ENCODE data around the gene RANGRF. TPM values are rescaled to one million over a fixed set of nuclear protein-coding genes. Genes with fewer than 3 reads are reported as not detected.
"Not testable (repeated sequence)": the region's sequence is repeated elsewhere in the genome, so short reads cannot be mapped to it uniquely, and the experiment has no call there.

Gene RANGRF
- polyA plus RNA-seq = 10 to 100 TPM; 19.1 to 36.4 (median 32.4) TPM

GRCh38 chr17:8288336-8289102, at the start of gene RANGRF:
Gene RANGRF (plus strand): TSS chr17:8288670. CDS start chr17:8288789, 119 bp downstream.
- WGBS, 3 donors = 0 to 1% (median 0%) methylated on average over 53 of the region's 53 CpGs
- H3K27ac ChIP-seq (ENCODE audit: low read depth, low read length) = peak within 1 kb of the TSS; percentile 51

GRCh38 chr17:8243827-8244226, 44.6 kb upstream of the RANGRF start:
- H3K27ac ChIP-seq (ENCODE audit: low read depth, low read length) = no peak overlapping the region
- WGBS, 3 donors = 93 to 97% (median 96%) methylated on average over 5 of the region's 5 CpGs

- 97 to 98% (median 98%) methylated on average over 8 of the region's 8 CpGs for WGBS, 3 donors
- H3K27ac ChIP-seq (ENCODE audit: low read depth, low read length) = no peak overlapping the region
Observed at GRCh38 chr17:8244768-8245167, 43.7 kb upstream of the RANGRF start.

GRCh38 chr17:8248751-8249607, 39.5 kb upstream of the RANGRF start, which contains the start of gene PFAS:
Gene PFAS (plus strand): TSS chr17:8249289. CDS start chr17:8253938, 4,649 bp downstream.
- 0% methylated on average over 58 of the region's 58 CpGs for WGBS, 3 donors
- no peak within 1 kb of the TSS for H3K27ac ChIP-seq (ENCODE audit: low read depth, low read length)

GRCh38 chr17:8249621-8250500, 38.6 kb upstream of the RANGRF start:
- 12 to 18% (median 14%) methylated on average over 10 of the region's 10 CpGs for WGBS, 3 donors
- H3K27ac ChIP-seq (ENCODE audit: low read depth, low read length) = no peak overlapping the region

GRCh38 chr17:8251411-8251810, 37.1 kb upstream of the RANGRF start:
- not testable (repeated sequence) for H3K27ac ChIP-seq (ENCODE audit: low read depth, low read length)
- 58 to 93% (median 85%) methylated on average over 2 of the region's 2 CpGs for WGBS, 3 donors

- H3K27ac ChIP-seq (ENCODE audit: low read depth, low read length) = no peak overlapping the region
- 51 to 62% (median 62%) methylated on average over 8 of the region's 8 CpGs for WGBS, 3 donors
Observed at GRCh38 chr17:8253801-8254200, 34.7 kb upstream of the RANGRF start.

- WGBS, 3 donors = 93 to 97% (median 95%) methylated on average over 11 of the region's 11 CpGs
- H3K27ac ChIP-seq (ENCODE audit: low read depth, low read length) = no peak overlapping the region
Observed at GRCh38 chr17:8254881-8255280, 33.6 kb upstream of the RANGRF start.

- H3K27ac ChIP-seq (ENCODE audit: low read depth, low read length) = no peak overlapping the region
- 93 to 96% (median 96%) methylated on average over 9 of the region's 9 CpGs for WGBS, 3 donors
Observed at GRCh38 chr17:8255499-8255898, 33.0 kb upstream of the RANGRF start.

- WGBS, 3 donors = 93 to 95% (median 94%) methylated on average over 10 of the region's 10 CpGs
- H3K27ac ChIP-seq (ENCODE audit: low read depth, low read length) = no peak overlapping the region
Observed at GRCh38 chr17:8256291-8256690, 32.2 kb upstream of the RANGRF start.

GRCh38 chr17:8256691-8257090, 31.8 kb upstream of the RANGRF start:
- 96 to 98% (median 97%) methylated on average over 6 of the region's 6 CpGs for WGBS, 3 donors
- no peak overlapping the region for H3K27ac ChIP-seq (ENCODE audit: low read depth, low read length)

GRCh38 chr17:8257801-8258200, 30.7 kb upstream of the RANGRF start:
- H3K27ac ChIP-seq (ENCODE audit: low read depth, low read length) = no peak overlapping the region
- WGBS, 3 donors = 94 to 95% (median 95%) methylated on average over 8 of the region's 8 CpGs

- no peak overlapping the region for H3K27ac ChIP-seq (ENCODE audit: low read depth, low read length)
Observed at GRCh38 chr17:8264320-8264719, 24.1 kb upstream of the RANGRF start.

GRCh38 chr17:8264836-8265542, 23.5 kb upstream of the RANGRF start:
- no peak overlapping the region for H3K27ac ChIP-seq (ENCODE audit: low read depth, low read length)
- WGBS, 3 donors = 95 to 97% (median 95%) methylated on average over 18 of the region's 18 CpGs

More at GRCh38 chr17:8264320-8264719, 24.1 kb upstream of the RANGRF start:
- 95 to 98% (median 97%) methylated on average over 8 to 10 of the region's 10 CpGs for WGBS, 3 donors

- WGBS, 3 donors = 92 to 97% (median 94%) methylated on average over 29 of the region's 29 CpGs
- no peak overlapping the region for H3K27ac ChIP-seq (ENCODE audit: low read depth, low read length)
Observed at GRCh38 chr17:8266648-8267479, 21.6 kb upstream of the RANGRF start.

GRCh38 chr17:8267480-8268147, 20.9 kb upstream of the RANGRF start:
- no peak overlapping the region for H3K27ac ChIP-seq (ENCODE audit: low read depth, low read length)
- WGBS, 3 donors = 88 to 90% (median 89%) methylated on average over 13 of the region's 13 CpGs

All from adipose tissue (tissue), 3 donors.